Right atrium auricular region (tissue), 2 donors: ENCODE data around the gene CDK5RAP1. TPM values are rescaled to one million over a fixed set of nuclear protein-coding genes. Genes with fewer than 3 reads are reported as not detected.

Source experiments
- DNase-seq: peaks from one replicate; pipeline ENCODE4 v3.0.0-alpha.2; 2019; ENCODE audit warnings: low spot score
- H3K27ac ChIP-seq, 2 donors: fragments of 200-600 bp; sonication (generic); 1 replicate in 1 of 2; 2 replicates in 1 of 2; pipeline ENCODE4 v1.5.1; 2016 to 2019
- H3K27me3 ChIP-seq, 2 donors: fragments of 200-600 bp; sonication (generic); one replicate each; pipeline versions ENCODE4 v1.5.1 to v1.6.0; 2017 to 2019
- H3K36me3 ChIP-seq: fragments of 200-600 bp; sonication (generic); one replicate; pipeline ENCODE4 v1.5.1; 2016
- H3K4me1 ChIP-seq, 2 donors: fragments of 200-600 bp; sonication (generic); one replicate each; pipeline versions ENCODE4 v1.5.1 to v1.6.0; 2017 to 2019
- H3K4me3 ChIP-seq, 2 donors: fragments of 200-600 bp; sonication (generic); 1 replicate in 1 of 2; 2 replicates in 1 of 2; pipeline ENCODE4 v1.5.1; 2017 to 2019; ENCODE audit warnings: mild to moderate bottlenecking in 1 of 2, moderate library complexity in 1 of 2
- H3K9me3 ChIP-seq, 2 donors: fragments of 200-600 bp; sonication (generic); one replicate each; pipeline ENCODE4 v1.5.1; 2019
- CTCF ChIP-seq, 2 donors: fragments of 200-600 bp; sonication (generic); IDR thresholded peaks; one replicate each; pipeline ENCODE4 v1.5.1; 2019; ENCODE audit warnings: antibody characterized with exemption in 2 of 2
- total RNA-seq, 2 donors: library from RNA; depleted of rRNA; stranded (reverse); fragments of >200 nt; gene quantifications; one replicate each; pipeline ENCODE4 v1.1.0, GENCODE V29; 2016

CDK5RAP1 gene
- total RNA-seq, 2 donors from 2014 or later = 13.9 to 22.8 TPM

GRCh38 chr20:33362898-33363297 is 38.4 kb downstream of the CDK5RAP1 start:
- H3K27me3 ChIP-seq = no peaks in the 10 kb centered on the region
- H3K36me3 ChIP-seq = peaks cover 64% of the 10 kb centered on the region
- H3K4me3 ChIP-seq = no peak overlapping the region
- no peaks in the 10 kb centered on the region for H3K9me3 ChIP-seq
- H3K27ac ChIP-seq = no peak overlapping the region
- peaks cover 0 to 12% of the 10 kb centered on the region in 2 donors for H3K4me1 ChIP-seq
- no peak for DNase-seq
- TF ChIP-seq CTCF (IDR thresholded peaks at IDR 0.05) = no peak

GRCh38 chr20:33359399-33360261 is 41.7 kb downstream of the CDK5RAP1 start:
- DNase-seq = no peak
- H3K27ac ChIP-seq = peak overlapping the region in 1 of 2 donors; percentile 53
- H3K4me3 ChIP-seq = no peak overlapping the region
- H3K36me3 ChIP-seq = peaks cover 47% of the 10 kb centered on the region
- no peaks in the 10 kb centered on the region for H3K27me3 ChIP-seq
- no peak for TF ChIP-seq CTCF (IDR thresholded peaks at IDR 0.05)
- H3K9me3 ChIP-seq = no peaks in the 10 kb centered on the region
- peaks cover 0 to 12% of the 10 kb centered on the region in 2 donors for H3K4me1 ChIP-seq

- TF ChIP-seq CTCF (IDR thresholded peaks at IDR 0.05) = no peak
- Histone ChIP-seq H3K9me3 (no peaks in the 10 kb centered on the region), H3K4me1 (no peaks in the 10 kb centered on the region)
These were observed 48.3 kb downstream of the CDK5RAP1 start for GRCh38 chr20:33353013-33353402.

GRCh38 chr20:33352258-33353012 is 48.9 kb downstream of the CDK5RAP1 start:
- Histone ChIP-seq H3K9me3 (no peaks in the 10 kb centered on the region), H3K27ac (no peak overlapping the region), H3K27me3 (no peaks in the 10 kb centered on the region), H3K36me3 (peaks cover 13% of the 10 kb centered on the region), H3K4me1 (no peaks in the 10 kb centered on the region), H3K4me3 (no peak overlapping the region)
- no peak for DNase-seq
- TF ChIP-seq CTCF (IDR thresholded peaks at IDR 0.05) = no peak

More at GRCh38 chr20:33353013-33353402, 48.3 kb downstream of the CDK5RAP1 start:
- H3K36me3 ChIP-seq = peaks cover 13% of the 10 kb centered on the region
- no peak for DNase-seq
- no peak overlapping the region for H3K4me3 ChIP-seq
- no peak overlapping the region for H3K27ac ChIP-seq
- H3K27me3 ChIP-seq = no peaks in the 10 kb centered on the region

GRCh38 chr20:33351696-33352095 is 49.6 kb downstream of the CDK5RAP1 start:
- H3K4me1 ChIP-seq = no peaks in the 10 kb centered on the region
- no peaks in the 10 kb centered on the region for H3K27me3 ChIP-seq
- H3K27ac ChIP-seq = no peak overlapping the region
- H3K36me3 ChIP-seq = peaks cover 13% of the 10 kb centered on the region
- TF ChIP-seq CTCF (IDR thresholded peaks at IDR 0.05) = no peak
- H3K9me3 ChIP-seq = no peaks in the 10 kb centered on the region
- no peak overlapping the region for H3K4me3 ChIP-seq
- no peak for DNase-seq
